HepG2 (cell line): Measurements from ENCODE around the gene COL9A3. TPM values are rescaled to one million over a fixed set of nuclear protein-coding genes. Genes with fewer than 3 reads are reported as not detected.
A peak's percentile ranks its signal among the peaks of the same experiment; 100 is the strongest.

Experiments used
- ATAC-seq: fragments of 200-7000 bp; cut with Tn5 transposase; 3 replicates; pipeline ENCODE4 v1.9.1; 2020; ENCODE audit warnings: mild to moderate bottlenecking, moderate library complexity
- BruUV-seq: library from RNA; stranded (reverse); fragments of 400-500 nt; replicated peaks from 2 replicates; lab custom pipeline; 2021; lab: Mats Ljungman, UMichigan
- CTCF ChIA-PET: fragments of 300-600 bp; formaldehyde crosslinking; extraction: SDS; loops from one replicate; lab custom pipeline; 2021; ENCODE audit warnings: low total read pairs, inconsistent platforms, low intra/inter-chr PET ratio; lab: Yijun Ruan, JAX
- POLR2A ChIA-PET: fragments of 350-600 bp; sonication (Branson Sonifier 250); formaldehyde crosslinking; loops from one replicate; lab custom pipeline; 2020; ENCODE audit warnings: antibody characterized with exemption, inconsistent platforms; lab: Yijun Ruan, JAX
- DNase-seq: peaks from one replicate; pipeline ENCODE4 v3.0.0-alpha.2; 2015; ENCODE audit warnings: low spot score
- FAIRE-seq: peaks from 3 replicates; lab custom pipeline; 2011; peaks lifted over from hg19 to GRCh38; lab: Jason Lieb, UNC
- H2AFZ ChIP-seq: one replicate; pipeline ENCODE4 v1.6.1; 2011; ENCODE audit warnings: low read length, inconsistent platforms
- H3K27ac ChIP-seq: fragments of 300-600 bp; 3 replicates; pipeline ENCODE4 v1.8.0; 2011; ENCODE audit warnings: mixed run types, mild to moderate bottlenecking, mixed read lengths, low read length, inconsistent platforms; ENCODE audit not compliant: insufficient read depth; ENCODE audit errors: extremely low read length
- H3K27me3 ChIP-seq, 2 experiments: fragments of 200-600 bp in 1 of 2; 2 replicates in 1 of 2; 3 replicates in 1 of 2; pipeline versions ENCODE4 v1.6.0 to v1.8.0; 2011; ENCODE audit warnings: low read length in 2 of 2, mild to moderate bottlenecking in 2 of 2, moderate library complexity in 2 of 2, inconsistent platforms in 1 of 2; ENCODE audit not compliant: insufficient read depth in 2 of 2, control insufficient read depth in 1 of 2
- H3K36me3 ChIP-seq, 2 experiments: fragments of 200-600 bp in 1 of 2; replicated peaks in 1 of 2; 2 replicates in 1 of 2; 3 replicates in 1 of 2; pipeline versions ENCODE4 v1.5.1 to v1.8.0; 2011; ENCODE audit warnings: low read length in 2 of 2, inconsistent platforms in 1 of 2; ENCODE audit not compliant: insufficient read depth in 2 of 2, control insufficient read depth in 1 of 2
- H3K4me1 ChIP-seq: 2 replicates; pipeline ENCODE4 v1.5.1; 2012; ENCODE audit warnings: low read length, inconsistent platforms; ENCODE audit not compliant: insufficient read depth
- H3K4me2 ChIP-seq: 2 replicates; pipeline ENCODE4 v1.6.0; 2011; ENCODE audit warnings: low read depth, low read length, inconsistent platforms
- H3K4me3 ChIP-seq, 3 experiments: fragments of 200-600 bp in 1 of 3; sonication (generic), shearing (Covaris generic) in 1 of 3; replicated peaks in 1 of 3; 2 replicates each; pipeline ENCODE4 v1.5.1; 2011 to 2016; ENCODE audit warnings: low read length in 3 of 3, inconsistent platforms in 2 of 3, low read depth in 2 of 3, mild to moderate bottlenecking in 2 of 3, control low read depth in 1 of 3, mixed read lengths in 1 of 3; ENCODE audit not compliant: insufficient read depth in 1 of 3
- H3K79me2 ChIP-seq: one replicate; pipeline ENCODE4 v1.6.1; 2011; ENCODE audit warnings: low read length, inconsistent platforms; ENCODE audit not compliant: insufficient read depth
- H3K9ac ChIP-seq: 2 replicates; pipeline ENCODE4 v1.6.0; 2011; ENCODE audit warnings: mild to moderate bottlenecking, low read depth, low read length, inconsistent platforms; ENCODE audit not compliant: insufficient read depth
- H3K9me3 ChIP-seq: 2 replicates; pipeline ENCODE4 v1.5.1; 2012; ENCODE audit warnings: mild to moderate bottlenecking, low read length
- H4K20me1 ChIP-seq: 2 replicates; pipeline ENCODE4 v1.6.0; 2011; ENCODE audit warnings: inconsistent platforms, mild to moderate bottlenecking, low read length, moderate library complexity; ENCODE audit not compliant: insufficient read depth
- ATF7 ChIP-seq, 2 experiments: fragments of 450-650 bp in 1 of 2; sonication (generic) in 1 of 2; formaldehyde crosslinking in 1 of 2; IDR thresholded peaks; 2 replicates each; pipeline versions ENCODE4 v1.4.0 to v1.6.1; 2016 to 2020; ENCODE audit warnings: antibody characterized with exemption in 1 of 2, mild to moderate bottlenecking in 1 of 2, missing genetic modification reagents in 1 of 2
- HOXD1 ChIP-seq: sonication (generic); formaldehyde crosslinking; IDR thresholded peaks from 2 replicates; pipeline ENCODE4 v1.5.0; 2020; ENCODE audit warnings: missing genetic modification reagents
- KDM3A ChIP-seq: IDR thresholded peaks from 2 replicates; pipeline ENCODE4 v1.6.1; 2018; ENCODE audit warnings: low read depth, missing compliant biosample characterization
- KLF16 ChIP-seq, 2 experiments: sonication (generic) in 1 of 2; formaldehyde crosslinking in 1 of 2; IDR thresholded peaks; 2 replicates each; pipeline versions ENCODE4 v1.6.1 to v1.8.0; 2016 to 2023; ENCODE audit warnings: missing genetic modification reagents in 2 of 2, missing compliant biosample characterization in 1 of 2
- MLLT10 ChIP-seq: sonication (generic); formaldehyde crosslinking; IDR thresholded peaks from 2 replicates; pipeline ENCODE4 v1.4.0; 2020; ENCODE audit warnings: missing genetic modification reagents
- NCOA1 ChIP-seq: sonication (generic); formaldehyde crosslinking; IDR thresholded peaks from 2 replicates; pipeline ENCODE4 v1.9.0; 2021; ENCODE audit warnings: missing genetic modification reagents
- RAD21 ChIP-seq: fragments of 450-650 bp; formaldehyde crosslinking; IDR thresholded peaks from 2 replicates; pipeline ENCODE4 v1.5.0; 2020; ENCODE audit warnings: mild to moderate bottlenecking
- RFXAP ChIP-seq: sonication (generic); formaldehyde crosslinking; IDR thresholded peaks from 2 replicates; pipeline ENCODE4 v1.4.0; 2020; ENCODE audit warnings: missing genetic modification reagents, borderline replicate concordance
- RNF2 ChIP-seq: fragments of 450-650 bp; conservative IDR thresholded peaks from 2 replicates; pipeline ENCODE4 v1.6.1; 2016; ENCODE audit warnings: low read depth
- SIX4 ChIP-seq: sonication (generic); formaldehyde crosslinking; IDR thresholded peaks from 2 replicates; pipeline ENCODE4 v1.4.0; 2020; ENCODE audit warnings: missing genetic modification reagents
- SMARCC2 ChIP-seq: fragments of 450-650 bp; IDR thresholded peaks from 2 replicates; pipeline ENCODE4 v1.6.1; 2017; ENCODE audit warnings: antibody characterized with exemption, mild to moderate bottlenecking
- ZNF121 ChIP-seq: sonication (generic); formaldehyde crosslinking; IDR thresholded peaks from 2 replicates; pipeline ENCODE4 v1.5.0; 2020; ENCODE audit warnings: mild to moderate bottlenecking, missing genetic modification reagents
- ZNF253 ChIP-seq: sonication (generic); formaldehyde crosslinking; IDR thresholded peaks from 2 replicates; pipeline ENCODE4 v1.8.0; 2022; ENCODE audit warnings: mild to moderate bottlenecking, missing genetic modification reagents, borderline replicate concordance
- ZNF547 ChIP-seq: sonication (generic); formaldehyde crosslinking; IDR thresholded peaks from 2 replicates; pipeline ENCODE4 v1.5.1; 2020; ENCODE audit warnings: mild to moderate bottlenecking, missing genetic modification reagents
- ZNF605 ChIP-seq: sonication (generic); formaldehyde crosslinking; IDR thresholded peaks from 2 replicates; pipeline ENCODE4 v1.8.0; 2022; ENCODE audit warnings: mild to moderate bottlenecking, missing genetic modification reagents
- ZNF7 ChIP-seq: IDR thresholded peaks from 2 replicates; pipeline ENCODE4 v1.6.1; 2016; ENCODE audit warnings: missing biosample characterization, missing genetic modification reagents
- WGBS: methylation state at CpG from one replicate; pipeline ENCODE4 v1.1.6; 2017; ENCODE audit warnings: low lambda C conversion rate; 5-methylcytosine and 5-hydroxymethylcytosine counted together
- in situ Hi-C: cut with HindIII; loops from 2 replicates; pipeline ENCODE4 v1.10.0; 2017; ENCODE audit warnings: low pct_unique_long_range_greater_than_20kb; ENCODE audit not compliant: extremely low pct_ligation_motif_present
- intact Hi-C: fragments of 100-400 bp; cut with micrococcal nuclease; formaldehyde crosslinking; loops from one replicate; pipeline ENCODE4 v1.10.0; 2022; ENCODE audit not compliant: unreplicated experiment
- polyA plus RNA-seq, 8 experiments: library from polyadenylated mRNA; depleted of rRNA in 3 of 8; stranded (reverse) in 7 of 8; unstranded in 1 of 8; fragments of >200 nt; fragmentation: Illumina TruSeq in 4 of 8; extraction: Trizol in 4 of 8; gene quantifications; 2 replicates each; pipeline versions ENCODE4 v1.2.1 to v1.2.3, GENCODE V29; 2011 to 2016; ENCODE audit warnings: low read depth in 4 of 8, missing spikeins in 1 of 8, mixed read lengths in 1 of 8; ENCODE audit not compliant: insufficient read depth in 1 of 8
- total RNA-seq, 5 experiments: library from RNA; depleted of rRNA; stranded (reverse); fragments of >200 nt; fragmentation: Illumina TruSeq; extraction: Trizol; gene quantifications; 2 replicates each; pipeline ENCODE4 v1.2.3, GENCODE V29; 2016; ENCODE audit warnings: low read depth in 1 of 5
- TF ChIP-seq, protein P1 (sequence below): sonication (generic); formaldehyde crosslinking; IDR thresholded peaks from 2 replicates; pipeline ENCODE4 v1.5.1; 2020; ENCODE audit warnings: mild to moderate bottlenecking, moderate library complexity, missing genetic modification reagents
- TF ChIP-seq, protein P2 (sequence below): sonication (generic); formaldehyde crosslinking; IDR thresholded peaks from 2 replicates; pipeline ENCODE4 v1.4.0; 2020; ENCODE audit warnings: missing genetic modification reagents, borderline replicate concordance

Gene COL9A3
- total and polyA plus RNA-seq, 2 of the 13 experiments (the other 11 are each of a cell fraction or from before 2014, with no cell fraction given): 155 to 204 TPM

DNA sequence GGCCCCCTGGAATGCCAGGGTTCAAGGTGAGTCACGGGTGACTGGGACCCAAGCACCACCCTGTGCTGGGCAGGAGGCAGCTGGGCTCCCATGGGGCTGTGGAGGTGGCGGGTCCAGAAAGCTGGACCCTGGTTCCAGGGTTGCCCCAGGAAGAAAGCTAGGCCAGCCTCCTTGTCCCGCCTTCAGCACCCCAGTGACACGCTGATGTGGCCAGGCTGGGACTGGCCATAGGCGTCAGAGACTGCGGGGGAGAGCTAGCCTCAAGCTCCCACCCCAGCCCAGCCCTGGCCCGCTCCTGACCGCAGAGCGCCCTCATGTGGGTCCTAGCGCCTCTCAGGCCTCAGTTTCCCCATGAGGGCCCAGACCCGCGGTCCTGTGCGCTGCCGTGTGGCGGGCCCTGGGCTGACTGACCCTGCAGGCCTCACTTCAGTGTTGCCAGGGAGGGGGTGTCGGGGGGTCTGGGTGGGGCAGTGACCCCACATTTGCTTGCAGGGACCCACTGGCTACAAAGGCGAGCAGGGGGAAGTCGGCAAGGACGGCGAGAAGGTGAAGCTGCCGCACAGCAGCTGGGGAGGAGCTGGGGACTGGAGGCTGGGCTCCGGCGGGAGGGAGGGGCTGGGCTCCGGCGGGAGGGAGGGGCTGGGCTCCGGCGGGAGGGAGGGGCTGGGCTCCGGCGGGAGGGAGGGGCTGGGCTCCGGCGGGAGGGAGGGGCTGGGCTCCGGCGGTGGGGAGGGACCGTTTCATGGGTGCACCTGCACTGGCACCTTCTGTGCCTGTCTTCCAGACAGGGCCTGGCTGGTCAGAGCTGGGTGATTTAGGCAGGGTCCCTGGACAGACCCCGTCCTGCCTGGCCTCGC, 7.9 kb downstream of the COL9A3 start:
- ChIA-PET CTCF (no interaction called here), POLR2A (interaction anchor here (0.6 to 2.0 kb wide), 11 partner anchors 8 to 412 kb away, joined by 3 to 13 read pairs (median 5); partner anchors contain the start of genes OGFR and TCFL5)
- Histone ChIP-seq H3K36me3 (peaks cover 3 to 5% of the 10 kb centered on the region in 2 experiments; a peak in 3 of 5 replicates), H3K9me3 (no peaks in the 10 kb centered on the region), H3K4me1 (peaks cover 52% of the 10 kb centered on the region), H3K4me2 (peak overlapping the region; percentile 92), H3K9ac (peak overlapping the region; percentile 47), H3K27ac (peak overlapping the region; percentile 59), H4K20me1 (no peaks in the 10 kb centered on the region; the same call in 1 of the 2 replicates), H3K4me3 (peak overlapping the region; percentile 24 to 71 (median 50); a peak in 5 of 6 replicates), H3K79me2 (no peaks in the 10 kb centered on the region), H3K27me3 (no peaks in the 10 kb centered on the region), H2AFZ (no peak overlapping the region)
- in situ Hi-C loops: no loop called here
- WGBS: 25% methylated on average over 28 of the region's 36 CpGs
- ATAC-seq: peak; percentile 17
- peak; percentile 62 for DNase-seq
- no TSS peak for BruUV-seq
- intact Hi-C loops: loop anchor here (5.0 kb wide), 1 partner anchor 38 kb away; the partner anchor contains the start of gene TCFL5
- FAIRE-seq: peak; percentile 4
- TF ChIP-seq KLF16 (CRISPR knock-in tag; IDR thresholded peaks at IDR 0.05) (no peak), ZNF605 (CRISPR knock-in tag) (peak; percentile 39; the same call in 1 of the 2 replicates), SMARCC2 (no peak), RNF2 (no peak), ZNF121 (CRISPR knock-in tag) (peak; percentile 69; the same call in 1 of the 2 replicates), HOXD1 (CRISPR knock-in tag) (no peak), NCOA1 (no peak), SIX4 (CRISPR knock-in tag) (no peak), ZNF7 (CRISPR knock-in tag) (no peak), MLLT10 (CRISPR knock-in tag) (no peak), RAD21 (CRISPR knock-in tag) (0 out of 2 replicates have a peak, but pooled peaks have one; percentile 27), KDM3A (CRISPR knock-in tag) (no peak), ZNF547 (CRISPR knock-in tag) (peak; percentile 87; the same call in 1 of the 2 replicates), ATF7 (IDR thresholded peaks at IDR 0.05) (no peak), ATF7 (CRISPR knock-in tag; IDR thresholded peaks at IDR 0.05) (0 out of 2 replicates have a peak, but pooled peaks have one; percentile 76), ZNF253 (CRISPR knock-in tag) (no peak), RFXAP (CRISPR knock-in tag) (no peak)
- TF ChIP-seq, protein P1, sequence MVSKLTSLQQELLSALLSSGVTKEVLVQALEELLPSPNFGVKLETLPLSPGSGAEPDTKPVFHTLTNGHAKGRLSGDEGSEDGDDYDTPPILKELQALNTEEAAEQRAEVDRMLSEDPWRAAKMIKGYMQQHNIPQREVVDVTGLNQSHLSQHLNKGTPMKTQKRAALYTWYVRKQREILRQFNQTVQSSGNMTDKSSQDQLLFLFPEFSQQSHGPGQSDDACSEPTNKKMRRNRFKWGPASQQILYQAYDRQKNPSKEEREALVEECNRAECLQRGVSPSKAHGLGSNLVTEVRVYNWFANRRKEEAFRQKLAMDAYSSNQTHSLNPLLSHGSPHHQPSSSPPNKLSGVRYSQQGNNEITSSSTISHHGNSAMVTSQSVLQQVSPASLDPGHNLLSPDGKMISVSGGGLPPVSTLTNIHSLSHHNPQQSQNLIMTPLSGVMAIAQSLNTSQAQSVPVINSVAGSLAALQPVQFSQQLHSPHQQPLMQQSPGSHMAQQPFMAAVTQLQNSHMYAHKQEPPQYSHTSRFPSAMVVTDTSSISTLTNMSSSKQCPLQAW: peak; percentile 65; the same call in 1 of the 2 replicates
- TF ChIP-seq, protein P2, sequence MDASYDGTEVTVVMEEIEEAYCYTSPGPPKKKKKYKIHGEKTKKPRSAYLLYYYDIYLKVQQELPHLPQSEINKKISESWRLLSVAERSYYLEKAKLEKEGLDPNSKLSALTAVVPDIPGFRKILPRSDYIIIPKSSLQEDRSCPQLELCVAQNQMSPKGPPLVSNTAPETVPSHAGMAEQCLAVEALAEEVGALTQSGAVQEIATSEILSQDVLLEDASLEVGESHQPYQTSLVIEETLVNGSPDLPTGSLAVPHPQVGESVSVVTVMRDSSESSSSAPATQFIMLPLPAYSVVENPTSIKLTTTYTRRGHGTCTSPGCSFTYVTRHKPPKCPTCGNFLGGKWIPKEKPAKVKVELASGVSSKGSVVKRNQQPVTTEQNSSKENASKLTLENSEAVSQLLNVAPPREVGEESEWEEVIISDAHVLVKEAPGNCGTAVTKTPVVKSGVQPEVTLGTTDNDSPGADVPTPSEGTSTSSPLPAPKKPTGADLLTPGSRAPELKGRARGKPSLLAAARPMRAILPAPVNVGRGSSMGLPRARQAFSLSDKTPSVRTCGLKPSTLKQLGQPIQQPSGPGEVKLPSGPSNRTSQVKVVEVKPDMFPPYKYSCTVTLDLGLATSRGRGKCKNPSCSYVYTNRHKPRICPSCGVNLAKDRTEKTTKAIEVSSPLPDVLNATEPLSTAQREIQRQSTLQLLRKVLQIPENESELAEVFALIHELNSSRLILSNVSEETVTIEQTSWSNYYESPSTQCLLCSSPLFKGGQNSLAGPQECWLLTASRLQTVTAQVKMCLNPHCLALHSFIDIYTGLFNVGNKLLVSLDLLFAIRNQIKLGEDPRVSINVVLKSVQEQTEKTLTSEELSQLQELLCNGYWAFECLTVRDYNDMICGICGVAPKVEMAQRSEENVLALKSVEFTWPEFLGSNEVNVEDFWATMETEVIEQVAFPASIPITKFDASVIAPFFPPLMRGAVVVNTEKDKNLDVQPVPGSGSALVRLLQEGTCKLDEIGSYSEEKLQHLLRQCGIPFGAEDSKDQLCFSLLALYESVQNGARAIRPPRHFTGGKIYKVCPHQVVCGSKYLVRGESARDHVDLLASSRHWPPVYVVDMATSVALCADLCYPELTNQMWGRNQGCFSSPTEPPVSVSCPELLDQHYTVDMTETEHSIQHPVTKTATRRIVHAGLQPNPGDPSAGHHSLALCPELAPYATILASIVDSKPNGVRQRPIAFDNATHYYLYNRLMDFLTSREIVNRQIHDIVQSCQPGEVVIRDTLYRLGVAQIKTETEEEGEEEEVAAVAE (CRISPR knock-in tag): no peak; the same call in 1 of the 2 replicates
